ENCODE measurements around the gene TNFRSF1A. TPM values are rescaled to one million over a fixed set of nuclear protein-coding genes. Genes with fewer than 3 reads are reported as not detected.

Gene TNFRSF1A
- total RNA-seq, 6 donors from 2014 or later = 140 to 425 (median 202) TPM

DNA sequence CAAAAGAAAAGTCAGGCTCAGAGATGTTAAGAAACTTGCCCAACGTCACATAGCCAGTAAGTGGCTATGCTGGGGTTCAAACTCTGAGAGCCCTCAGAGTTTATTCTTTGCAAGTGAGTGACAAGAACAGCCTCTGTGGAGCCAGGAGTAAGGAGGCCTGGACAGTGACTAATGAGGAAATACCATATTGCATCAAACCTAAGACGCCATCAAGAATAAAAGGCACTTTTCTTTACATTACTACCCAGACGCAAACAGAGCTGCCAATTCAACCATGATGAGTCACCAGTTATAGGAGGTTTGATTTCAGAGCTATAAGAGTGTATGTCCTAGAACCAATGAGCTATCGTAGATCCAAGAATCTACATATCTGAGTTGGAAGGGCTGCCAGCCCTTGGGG lies 9.4 kb downstream of the TNFRSF1A start:
- WGBS, 2 donors = 61 to 69% methylated on average over 4 of the region's 4 CpGs
- H3K36me3 ChIP-seq = peaks cover 46 to 74% (median 68%) of the 10 kb centered on the region in 4 donors

GRCh38 chr12:6330999-6331714 lies 10.7 kb downstream of the TNFRSF1A start:
- no peak for DNase-seq
- Histone ChIP-seq H3K4me3 (no peak overlapping the region), H3K27ac (peak overlapping the region in 3 of 4 donors; percentile 9 to 68 (median 27)), H3K9me3 (no peaks in the 10 kb centered on the region), H3K36me3 (peaks cover 46 to 84% (median 72%) of the 10 kb centered on the region in 4 donors), H3K4me1 (peaks cover 51 to 84% (median 76%) of the 10 kb centered on the region in 4 donors), H3K27me3 (no peaks in the 10 kb centered on the region)
- ATAC-seq (ENCODE audit: low FRiP score in 2 of 2) = no peak
- TF ChIP-seq POLR2A (IDR thresholded peaks at IDR 0.05) = no peak
- no peak for TF ChIP-seq EP300 (IDR thresholded peaks at IDR 0.05)
- no peak for TF ChIP-seq POLR2AphosphoS5 (IDR thresholded peaks at IDR 0.05)
- TF ChIP-seq, protein P1, sequence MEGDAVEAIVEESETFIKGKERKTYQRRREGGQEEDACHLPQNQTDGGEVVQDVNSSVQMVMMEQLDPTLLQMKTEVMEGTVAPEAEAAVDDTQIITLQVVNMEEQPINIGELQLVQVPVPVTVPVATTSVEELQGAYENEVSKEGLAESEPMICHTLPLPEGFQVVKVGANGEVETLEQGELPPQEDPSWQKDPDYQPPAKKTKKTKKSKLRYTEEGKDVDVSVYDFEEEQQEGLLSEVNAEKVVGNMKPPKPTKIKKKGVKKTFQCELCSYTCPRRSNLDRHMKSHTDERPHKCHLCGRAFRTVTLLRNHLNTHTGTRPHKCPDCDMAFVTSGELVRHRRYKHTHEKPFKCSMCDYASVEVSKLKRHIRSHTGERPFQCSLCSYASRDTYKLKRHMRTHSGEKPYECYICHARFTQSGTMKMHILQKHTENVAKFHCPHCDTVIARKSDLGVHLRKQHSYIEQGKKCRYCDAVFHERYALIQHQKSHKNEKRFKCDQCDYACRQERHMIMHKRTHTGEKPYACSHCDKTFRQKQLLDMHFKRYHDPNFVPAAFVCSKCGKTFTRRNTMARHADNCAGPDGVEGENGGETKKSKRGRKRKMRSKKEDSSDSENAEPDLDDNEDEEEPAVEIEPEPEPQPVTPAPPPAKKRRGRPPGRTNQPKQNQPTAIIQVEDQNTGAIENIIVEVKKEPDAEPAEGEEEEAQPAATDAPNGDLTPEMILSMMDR (IDR thresholded peaks at IDR 0.05) = no peak
- 84 to 87% methylated on average over 4 of the region's 4 CpGs for WGBS, 2 donors

More for the DNA sequence above, 9.4 kb downstream of the TNFRSF1A start:
- DNase-seq (no peak), ATAC-seq (ENCODE audit: low FRiP score in 2 of 2) (no peak)
- H3K9me3 ChIP-seq = no peaks in the 10 kb centered on the region
- H3K27me3 ChIP-seq = no peaks in the 10 kb centered on the region
- H3K4me1 ChIP-seq = peaks cover 52 to 79% (median 73%) of the 10 kb centered on the region in 4 donors
- H3K27ac ChIP-seq = peak overlapping the region; percentile 94 to 100 (median 98)
- TF ChIP-seq, protein P1 (IDR thresholded peaks at IDR 0.05) = no peak
- TF ChIP-seq EP300 (IDR thresholded peaks at IDR 0.05) (no peak), POLR2AphosphoS5 (IDR thresholded peaks at IDR 0.05) (no peak), POLR2A (IDR thresholded peaks at IDR 0.05) (no peak)
- H3K4me3 ChIP-seq = no peak overlapping the region

DNA sequence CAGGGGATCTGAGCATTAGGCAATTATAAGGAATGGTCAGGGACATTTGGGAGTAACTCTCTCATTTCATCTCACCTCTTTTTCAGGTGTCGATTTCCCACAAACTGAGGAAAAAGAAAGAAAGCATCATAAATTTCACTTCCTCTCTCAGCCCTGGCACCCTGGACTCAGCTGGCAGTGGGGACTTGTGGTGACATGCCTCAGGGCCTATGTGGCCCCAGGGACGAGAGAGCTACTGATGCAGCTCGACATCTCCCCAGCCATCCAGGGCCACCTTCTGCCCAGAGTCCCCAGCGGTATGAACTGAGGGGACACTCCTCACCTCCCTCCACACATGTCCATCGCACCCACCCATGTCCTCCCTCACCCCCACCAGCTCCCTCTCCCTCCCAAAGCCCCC lies 11.7 kb downstream of the TNFRSF1A start:
- WGBS, 2 donors = 77 to 94% methylated on average over 5 of the region's 5 CpGs
- Histone ChIP-seq H3K27me3 (no peaks in the 10 kb centered on the region), H3K4me1 (peaks cover 52 to 85% (median 77%) of the 10 kb centered on the region in 4 donors), H3K36me3 (peaks cover 46 to 90% (median 72%) of the 10 kb centered on the region in 4 donors), H3K27ac (peak overlapping the region in 3 of 4 donors; percentile 2 to 68 (median 43)), H3K4me3 (no peak overlapping the region), H3K9me3 (no peaks in the 10 kb centered on the region)
- DNase-seq = no peak
- ATAC-seq (ENCODE audit: low FRiP score in 2 of 2) = no peak
- TF ChIP-seq POLR2A (IDR thresholded peaks at IDR 0.05) (no peak), POLR2AphosphoS5 (IDR thresholded peaks at IDR 0.05) (no peak), EP300 (IDR thresholded peaks at IDR 0.05) (no peak)
- TF ChIP-seq, protein P1 (IDR thresholded peaks at IDR 0.05) = no peak

DNA sequence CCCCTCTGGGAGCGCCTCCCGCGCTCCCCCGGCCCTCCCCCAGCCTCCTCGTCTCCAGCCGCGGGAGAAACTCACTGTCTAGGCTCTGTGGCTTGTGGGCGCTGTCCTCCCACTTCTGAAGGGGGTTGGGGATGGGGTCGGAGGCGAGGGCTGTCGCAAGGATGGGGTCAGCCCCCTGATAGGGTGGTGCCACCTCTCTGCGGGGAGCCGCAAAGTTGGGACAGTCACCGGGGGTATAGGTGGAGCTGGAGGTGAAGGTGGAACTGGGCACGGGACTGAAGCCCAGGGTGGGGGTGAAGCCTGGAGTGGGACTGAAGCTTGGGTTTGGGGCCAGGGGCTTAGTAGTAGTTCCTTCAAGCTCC lies 12.2 kb downstream of the TNFRSF1A start:
- no peak overlapping the region for H3K4me3 ChIP-seq
- ATAC-seq (ENCODE audit: low FRiP score in 2 of 2) (no peak), DNase-seq (no peak)
- WGBS, 2 donors = 84 to 89% methylated on average over 10 to 15 of the region's 15 CpGs
- H3K4me1 ChIP-seq = peaks cover 52 to 85% (median 77%) of the 10 kb centered on the region in 4 donors
- H3K27ac ChIP-seq = peak overlapping the region in 3 of 4 donors; percentile 3 to 68 (median 43)
- TF ChIP-seq POLR2A (IDR thresholded peaks at IDR 0.05) (no peak), POLR2AphosphoS5 (IDR thresholded peaks at IDR 0.05) (no peak), EP300 (IDR thresholded peaks at IDR 0.05) (no peak)
- TF ChIP-seq, protein P1 (IDR thresholded peaks at IDR 0.05) = no peak
- H3K36me3 ChIP-seq = peaks cover 46 to 88% (median 72%) of the 10 kb centered on the region in 4 donors
- H3K27me3 ChIP-seq = no peaks in the 10 kb centered on the region
- H3K9me3 ChIP-seq = no peaks in the 10 kb centered on the region

Measured in upper lobe of left lung (tissue), 6 donors.